Dermis microvascular lymphatic vessel endothelial cell (primary cell): ENCODE data around the gene GNAQ. TPM values are rescaled to one million over a fixed set of nuclear protein-coding genes. Genes with fewer than 3 reads are reported as not detected.
A peak's percentile ranks its signal among the peaks of the same experiment; 100 is the strongest.
"Not testable (repeated sequence)": the region's sequence is repeated elsewhere in the genome, so short reads cannot be mapped to it uniquely, and the experiment has no call there.

Experiments
- DNase-seq, 2 donors: peaks; one replicate each; pipeline versions ENCODE4 v3.0.0 to v3.0.0-alpha.2; 2010; ENCODE audit warnings: low read depth in 2 of 2
- total RNA-seq: library from RNA; depleted of rRNA; stranded (reverse); fragments of >200 nt; gene quantifications from 2 replicates; pipeline ENCODE4 v1.2.1, GENCODE V29; 2014

GNAQ gene
- total RNA-seq, 1 donor from 2014 or later: 28.6 TPM

GRCh38 chr9:77906991-77907390 is 124.6 kb downstream of the GNAQ start:
- no peak for DNase-seq

GRCh38 chr9:77903666-77904285 is 127.8 kb downstream of the GNAQ start:
- DNase-seq: no peak

GRCh38 chr9:77901771-77902170 is 129.8 kb downstream of the GNAQ start:
- DNase-seq: no peak

- DNase-seq: no peak
These were observed 130.6 kb downstream of the GNAQ start for GRCh38 chr9:77901018-77901417.

GRCh38 chr9:77899679-77900354 is 131.8 kb downstream of the GNAQ start:
- no peak for DNase-seq

- peak in 1 of 2 donors; percentile 60 for DNase-seq
These were observed 132.7 kb downstream of the GNAQ start for GRCh38 chr9:77898864-77899263.

GRCh38 chr9:77896938-77897667 is 134.5 kb downstream of the GNAQ start:
- peak in 1 of 2 donors; percentile 14 for DNase-seq

- no peak for DNase-seq
These were observed 135.2 kb downstream of the GNAQ start for GRCh38 chr9:77896269-77896937.

- no peak for DNase-seq
These were observed 137.9 kb downstream of the GNAQ start for GRCh38 chr9:77893706-77894105.

GRCh38 chr9:77892955-77893514 is 138.6 kb downstream of the GNAQ start:
- DNase-seq: no peak

- no peak for DNase-seq
These were observed 139.4 kb downstream of the GNAQ start for GRCh38 chr9:77892171-77892570.

GRCh38 chr9:77891128-77891800 is 140.3 kb downstream of the GNAQ start:
- no peak for DNase-seq

GRCh38 chr9:77887662-77888061 is 143.9 kb downstream of the GNAQ start:
- no peak for DNase-seq

- DNase-seq: no peak
These were observed 146.4 kb downstream of the GNAQ start for GRCh38 chr9:77885104-77885672.

GRCh38 chr9:77883846-77884771 is 147.5 kb downstream of the GNAQ start:
- DNase-seq: peak in 1 of 2 donors; percentile 10

- DNase-seq: no peak
These were observed 148.5 kb downstream of the GNAQ start for GRCh38 chr9:77883133-77883532.

GRCh38 chr9:77882294-77882693 is 149.3 kb downstream of the GNAQ start:
- no peak for DNase-seq

- not testable (repeated sequence) for DNase-seq
These were observed 150.0 kb downstream of the GNAQ start for GRCh38 chr9:77881634-77882033.

GRCh38 chr9:77881111-77881510 is 150.5 kb downstream of the GNAQ start:
- DNase-seq: no peak
